ENCODE measurements around the gene GNRH2.
"Not testable (repeated sequence)": the region's sequence is repeated elsewhere in the genome, so short reads cannot be mapped to it uniquely, and the experiment has no call there.

The GNRH2 gene, protein sequence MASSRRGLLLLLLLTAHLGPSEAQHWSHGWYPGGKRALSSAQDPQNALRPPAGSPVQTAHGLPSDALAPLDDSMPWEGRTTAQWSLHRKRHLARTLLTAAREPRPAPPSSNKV

DNA sequence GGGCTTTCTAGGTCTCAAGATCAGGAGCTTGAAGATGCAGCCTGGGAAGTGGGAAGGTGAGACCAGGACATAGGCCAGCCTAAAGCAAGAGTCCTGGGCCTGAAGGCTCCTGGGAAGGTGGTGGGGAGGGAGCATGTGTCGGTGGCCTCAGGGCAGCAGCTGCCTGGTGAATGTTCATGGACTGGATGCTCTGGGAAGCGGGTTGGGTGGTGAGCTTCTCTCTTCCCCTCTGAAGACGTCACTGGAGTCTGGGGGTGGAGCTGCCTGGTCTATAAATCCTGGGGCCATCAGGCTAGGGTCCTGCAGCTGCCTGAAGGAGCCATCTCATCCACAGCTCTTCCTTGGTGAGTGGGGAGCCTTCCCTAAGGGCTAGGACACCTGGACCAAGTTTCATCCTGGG, at the start of gene GNRH2:
GNRH2 (plus strand) TSS at position 301 of the 400 bp plus-strand sequence. CDS start 793 bp downstream, outside the sequence.
- no peak for DNase-seq

DNA sequence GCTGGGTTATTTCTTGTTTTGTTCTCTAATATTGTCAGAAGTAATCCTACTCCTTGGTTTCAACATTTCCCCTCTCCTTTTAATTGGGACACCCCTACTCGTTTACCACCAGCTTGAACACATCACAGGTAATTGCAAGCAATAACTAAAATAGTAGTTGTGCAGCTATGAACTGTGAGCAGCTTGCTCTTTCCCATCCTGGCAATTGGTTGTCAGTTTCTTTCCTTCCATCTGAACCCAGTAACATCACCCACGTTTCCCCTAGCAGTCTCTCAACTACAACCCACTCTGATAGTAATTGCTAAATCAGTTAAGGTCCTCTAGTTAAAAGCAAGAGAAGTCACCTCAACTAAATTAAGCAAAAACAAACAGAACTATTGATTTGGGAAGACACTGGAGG, 47.6 kb upstream of the GNRH2 start:
- DNase-seq, result no peak

DNA sequence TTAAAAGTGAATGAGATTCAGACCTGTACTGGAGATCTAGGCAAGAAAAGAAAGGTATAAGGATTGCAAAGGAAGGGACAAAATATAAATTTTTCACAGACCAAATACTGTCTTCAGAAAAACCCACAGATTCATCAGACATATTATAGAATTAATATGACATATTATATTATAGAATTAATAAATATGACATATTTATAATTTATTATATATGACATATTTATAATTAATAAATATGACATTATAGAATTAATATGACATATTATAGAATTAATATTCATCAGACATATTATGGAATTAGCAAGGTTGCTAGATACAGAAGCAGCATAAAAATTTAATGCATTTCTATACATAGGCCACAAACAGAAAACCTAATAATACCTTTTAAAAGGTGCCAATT, 44.7 kb upstream of the GNRH2 start:
- DNase-seq, result no peak

DNA sequence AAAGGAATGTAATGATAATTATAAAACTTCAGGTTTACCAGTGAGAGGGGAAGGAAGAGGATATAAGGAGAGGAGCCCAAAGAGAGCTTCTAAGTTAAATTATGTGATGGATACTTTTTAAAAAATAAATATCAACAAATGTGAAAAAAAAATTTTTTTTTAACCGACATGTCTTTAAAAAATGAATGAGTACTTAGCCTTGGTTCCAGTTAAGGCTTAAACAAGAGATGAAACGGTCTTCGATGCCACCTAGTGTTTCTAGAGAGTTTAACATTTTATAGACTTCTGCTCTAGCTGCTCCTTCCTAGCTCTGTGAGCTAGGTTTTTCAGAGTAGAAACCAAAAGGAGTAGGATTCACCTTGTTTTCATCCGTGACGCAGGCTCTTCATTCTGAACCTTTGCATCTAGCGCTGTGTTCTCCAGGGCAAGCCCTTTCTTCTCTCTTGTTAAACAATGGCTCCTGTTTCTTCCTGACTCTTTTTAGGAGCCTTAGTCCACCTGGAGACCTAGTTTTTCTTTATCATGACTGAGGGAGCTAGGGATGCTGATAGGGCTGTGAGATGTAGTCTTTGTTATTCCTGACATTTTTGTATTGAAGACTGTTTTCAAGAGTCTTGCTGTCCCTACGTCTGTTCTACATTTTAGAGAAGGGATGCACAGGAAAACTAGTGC, 42.4 kb upstream of the GNRH2 start:
- DNase-seq, result no peak

DNA sequence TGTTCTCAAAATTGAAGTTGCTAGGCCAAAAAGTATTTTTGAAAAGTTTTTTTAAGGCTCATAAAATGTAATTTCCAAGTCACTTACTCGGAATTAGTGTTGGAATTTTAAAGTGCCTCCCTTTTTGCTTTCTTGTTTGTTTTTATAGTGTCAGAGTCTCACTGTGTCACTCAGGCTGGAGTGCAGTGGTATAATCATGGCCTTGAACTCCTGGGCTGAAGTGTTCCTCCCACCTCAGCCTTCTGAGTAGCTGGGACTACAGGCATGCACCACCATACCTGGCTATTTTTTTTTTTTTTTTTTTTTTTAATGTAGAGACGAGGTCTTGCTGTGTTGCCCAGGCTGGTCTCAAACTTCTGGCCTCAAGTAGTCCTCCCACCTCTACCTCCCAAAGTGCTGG, 40.0 kb upstream of the GNRH2 start:
- no peak for DNase-seq

DNA sequence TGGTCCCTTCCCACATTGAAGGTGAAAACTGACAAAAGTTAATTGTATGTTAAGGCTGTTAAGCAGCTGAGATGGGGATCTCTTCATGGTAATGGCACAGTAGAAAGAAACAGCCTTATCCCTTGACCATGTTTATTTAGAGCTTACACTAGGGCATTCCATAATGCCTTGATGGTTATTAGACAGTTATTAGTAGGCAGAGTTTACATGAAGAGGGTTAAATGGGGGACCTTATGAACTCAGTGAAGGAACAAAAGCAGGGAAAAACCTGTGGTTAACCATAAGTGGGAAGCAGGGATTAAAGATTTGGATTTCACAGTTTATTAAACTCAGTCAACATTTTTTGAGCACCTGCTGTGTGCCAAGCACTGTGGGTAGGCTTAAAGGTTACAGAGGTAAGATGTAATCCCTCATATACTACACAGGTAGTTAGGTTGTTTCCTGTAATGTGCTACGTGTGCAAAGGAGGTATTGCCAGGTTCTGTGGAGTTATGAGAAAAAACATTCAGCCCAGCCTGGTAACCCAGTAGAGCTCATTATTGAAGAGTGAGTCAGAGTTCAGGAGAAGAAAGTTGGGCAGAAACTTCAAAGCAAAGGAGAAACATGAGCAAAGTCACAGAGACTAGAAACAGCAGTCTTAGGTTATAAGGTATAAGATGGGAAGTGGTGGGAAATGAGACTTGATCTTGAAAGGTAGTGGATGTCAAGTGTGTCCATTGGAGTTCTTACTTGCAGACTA, 32.3 kb upstream of the GNRH2 start:
- no peak for DNase-seq

DNA sequence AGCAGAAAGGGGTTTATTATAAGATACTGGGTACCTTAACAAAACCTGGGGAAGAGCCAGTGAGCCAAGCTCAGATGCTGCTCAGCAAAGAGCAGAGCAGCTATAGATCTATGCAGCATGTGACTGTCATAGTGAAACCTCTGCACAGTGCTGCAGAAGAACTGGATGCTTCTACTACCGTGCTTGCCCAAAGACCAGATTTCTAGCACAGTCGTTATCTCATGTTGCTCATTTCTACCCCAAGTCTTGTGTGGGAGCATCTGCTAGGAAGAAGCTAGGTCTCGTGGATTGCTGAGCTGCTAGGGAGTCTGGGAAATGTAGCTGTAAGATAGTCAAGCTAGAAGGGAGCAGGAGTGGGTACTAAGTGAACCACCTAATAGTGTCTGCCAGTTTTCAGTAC, 31.7 kb upstream of the GNRH2 start:
- peak; percentile 39 to 54 for DNase-seq

DNA sequence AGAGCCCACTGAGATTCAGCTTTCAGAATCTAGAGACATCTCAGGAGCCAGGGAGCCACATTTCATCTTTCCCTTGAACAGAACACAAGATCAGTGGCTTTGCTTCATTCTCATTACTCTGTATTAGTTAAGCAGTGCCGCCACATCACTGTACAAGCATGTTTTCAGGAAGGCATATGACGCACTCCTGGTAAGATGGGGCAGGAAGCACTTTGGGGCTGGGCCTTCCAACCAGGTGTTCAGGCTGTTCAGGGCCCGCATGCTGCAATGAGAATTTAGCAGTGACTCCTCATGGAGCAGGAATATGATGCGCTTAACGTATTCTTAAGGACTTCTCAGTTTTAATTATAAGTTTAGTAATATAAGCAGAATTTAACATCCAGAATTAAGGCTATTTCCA, 29.7 kb upstream of the GNRH2 start:
- no peak for DNase-seq

DNA sequence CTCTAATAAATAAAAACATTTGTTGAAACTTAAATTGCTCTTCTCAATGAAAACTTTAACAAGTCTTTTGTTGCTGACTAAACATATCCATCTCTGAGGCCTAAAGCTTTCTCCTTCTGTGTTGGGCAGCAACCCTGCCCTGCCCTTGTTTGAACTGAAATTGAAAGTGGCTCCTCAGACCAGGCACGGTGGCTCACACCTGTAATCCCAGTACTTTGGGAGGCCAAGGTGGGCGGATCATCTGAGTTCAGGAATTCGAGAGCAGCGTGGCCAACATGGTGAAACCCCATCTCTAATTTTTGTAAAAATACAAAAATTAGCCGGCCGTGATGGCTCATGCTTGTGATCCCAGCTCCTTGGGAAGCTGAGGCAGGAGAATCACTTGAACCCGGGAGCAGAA, 29.2 kb upstream of the GNRH2 start:
- DNase-seq, result peak; percentile 53 to 64

DNA sequence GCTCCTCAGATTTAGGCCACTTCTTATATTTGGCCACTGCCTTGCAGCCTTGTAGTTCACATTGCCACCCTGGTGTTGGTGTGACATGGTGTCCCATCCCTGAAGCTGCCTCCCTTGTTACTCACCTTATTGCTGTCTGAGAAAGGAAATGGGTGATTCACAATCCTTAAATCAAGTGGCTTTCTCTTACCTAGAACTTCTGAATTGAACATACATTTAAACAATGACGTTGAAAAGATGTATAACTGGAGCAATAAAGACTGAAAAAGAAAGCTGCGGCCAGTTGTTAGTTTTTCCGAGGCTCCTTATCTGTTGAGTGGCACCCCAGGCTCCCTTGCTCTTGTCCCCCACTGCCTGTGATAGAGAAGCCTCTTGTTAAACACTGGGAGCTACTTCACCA, 28.8 kb upstream of the GNRH2 start:
- DNase-seq, result peak; percentile 49 to 64

DNA sequence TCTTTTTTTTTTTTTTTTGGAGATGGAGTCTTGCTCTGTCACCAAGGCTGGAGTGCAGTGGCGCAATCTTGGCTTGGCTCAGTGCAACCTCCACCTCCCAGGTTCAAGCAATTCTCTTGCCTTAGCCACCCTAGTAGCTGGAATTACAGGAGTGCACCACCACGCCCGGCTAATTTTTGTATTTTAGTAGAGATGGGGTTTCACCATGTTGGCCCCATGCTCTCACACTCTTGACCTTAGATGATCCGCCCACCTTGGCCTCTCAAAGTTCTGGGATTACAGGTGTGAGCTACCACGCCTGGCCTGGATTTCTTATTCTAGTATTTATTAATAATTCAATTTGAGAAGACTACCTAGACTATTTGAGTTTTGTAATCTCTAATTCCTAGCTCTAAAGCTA, 28.1 kb upstream of the GNRH2 start:
- DNase-seq, result peak; percentile 36 to 45

DNA sequence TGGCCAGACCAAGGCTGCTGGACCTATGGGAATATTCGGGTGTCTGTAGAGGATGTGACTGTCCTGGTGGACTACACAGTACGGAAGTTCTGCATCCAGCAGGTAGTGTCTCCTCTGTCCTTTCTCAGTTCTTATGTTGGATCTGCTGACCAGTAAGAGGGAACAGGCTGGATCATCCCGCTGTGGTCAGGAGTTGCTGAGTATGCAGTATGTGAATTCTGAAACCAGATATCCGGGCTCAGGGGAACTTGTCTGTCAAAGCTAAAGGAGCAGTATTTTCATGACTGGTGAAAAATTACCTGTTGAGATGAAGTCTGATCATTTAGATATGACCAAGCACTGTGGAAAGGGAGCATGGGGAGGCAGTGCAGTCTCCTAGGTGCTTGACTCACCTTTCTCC, 22.1 kb upstream of the GNRH2 start:
- DNase-seq, result no peak

DNA sequence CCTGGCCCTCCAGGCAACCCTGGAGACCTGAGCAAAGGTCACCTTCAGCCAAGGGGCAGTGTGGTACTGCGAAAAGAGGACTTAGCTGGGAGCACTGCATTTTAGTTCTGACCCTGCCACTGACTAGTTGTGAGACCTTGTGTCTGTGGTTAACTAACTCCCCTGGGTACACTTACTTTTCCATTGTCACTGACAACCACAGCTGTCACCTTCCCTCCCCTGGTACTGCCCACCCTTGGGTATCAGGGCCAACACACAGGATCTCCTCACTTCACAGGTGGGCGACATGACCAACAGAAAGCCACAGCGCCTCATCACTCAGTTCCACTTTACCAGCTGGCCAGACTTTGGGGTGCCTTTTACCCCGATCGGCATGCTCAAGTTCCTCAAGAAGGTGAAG, 21.6 kb upstream of the GNRH2 start:
- DNase-seq, result no peak

DNA sequence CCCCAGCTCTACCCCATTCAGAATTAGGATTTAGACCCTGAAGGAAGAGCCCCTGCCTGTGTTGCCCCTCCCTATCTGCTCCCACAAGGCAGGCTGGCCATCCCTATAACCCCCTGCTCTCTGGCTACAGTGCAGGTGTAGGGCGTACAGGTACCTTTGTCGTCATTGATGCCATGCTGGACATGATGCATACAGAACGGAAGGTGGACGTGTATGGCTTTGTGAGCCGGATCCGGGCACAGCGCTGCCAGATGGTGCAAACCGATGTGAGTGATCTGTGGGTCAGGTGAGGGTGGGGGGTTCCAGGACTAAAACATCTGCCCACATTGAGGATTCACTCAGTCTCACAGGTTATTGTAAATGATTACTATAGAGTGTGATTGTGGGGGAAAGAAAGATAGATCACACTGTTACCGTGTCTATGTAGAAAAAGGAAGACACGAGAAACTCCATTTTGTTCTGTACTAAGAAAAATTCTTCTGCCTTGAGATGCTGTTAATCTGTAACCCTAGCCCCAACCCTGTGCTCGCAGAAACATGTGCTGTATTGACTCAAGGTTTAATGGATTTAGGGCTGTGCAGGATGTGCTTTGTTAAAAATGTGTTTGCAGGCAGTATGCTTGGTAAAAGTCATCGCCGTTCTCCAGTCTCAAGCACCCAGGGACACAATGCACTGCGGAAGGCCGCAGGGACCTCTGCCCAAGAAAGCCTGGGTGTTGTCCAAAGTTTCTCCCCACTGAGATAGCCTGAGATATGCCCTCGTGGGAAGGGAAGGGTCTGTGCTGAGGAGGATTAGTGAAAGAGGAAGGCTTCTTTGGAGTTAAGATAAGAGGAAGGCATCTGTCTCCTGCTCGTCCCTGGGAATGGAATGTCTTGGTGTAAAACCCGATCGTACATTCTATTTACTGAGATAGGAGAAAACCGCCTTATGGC, 20.6 kb upstream of the GNRH2 start:
- not testable (repeated sequence) for DNase-seq

DNA sequence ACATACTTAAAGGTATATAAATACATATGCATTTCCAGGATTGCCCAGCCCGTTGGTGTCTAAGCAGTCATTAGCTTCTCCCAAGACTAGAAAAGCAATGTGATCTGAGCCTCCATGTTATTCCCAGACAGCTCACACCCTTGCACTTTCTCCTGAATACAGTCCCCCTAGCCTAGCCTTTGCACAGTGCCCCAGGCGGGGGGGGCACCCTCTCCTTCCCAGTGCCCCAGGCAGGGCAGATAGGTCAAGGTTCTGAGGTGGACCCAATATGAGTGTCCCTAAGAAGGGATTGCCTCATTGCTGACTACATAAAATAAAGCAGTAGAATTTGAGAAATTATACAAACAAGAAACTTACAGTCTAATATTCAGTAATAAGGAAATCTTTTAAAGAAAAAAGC, 15.4 kb upstream of the GNRH2 start:
- no peak for DNase-seq

DNA sequence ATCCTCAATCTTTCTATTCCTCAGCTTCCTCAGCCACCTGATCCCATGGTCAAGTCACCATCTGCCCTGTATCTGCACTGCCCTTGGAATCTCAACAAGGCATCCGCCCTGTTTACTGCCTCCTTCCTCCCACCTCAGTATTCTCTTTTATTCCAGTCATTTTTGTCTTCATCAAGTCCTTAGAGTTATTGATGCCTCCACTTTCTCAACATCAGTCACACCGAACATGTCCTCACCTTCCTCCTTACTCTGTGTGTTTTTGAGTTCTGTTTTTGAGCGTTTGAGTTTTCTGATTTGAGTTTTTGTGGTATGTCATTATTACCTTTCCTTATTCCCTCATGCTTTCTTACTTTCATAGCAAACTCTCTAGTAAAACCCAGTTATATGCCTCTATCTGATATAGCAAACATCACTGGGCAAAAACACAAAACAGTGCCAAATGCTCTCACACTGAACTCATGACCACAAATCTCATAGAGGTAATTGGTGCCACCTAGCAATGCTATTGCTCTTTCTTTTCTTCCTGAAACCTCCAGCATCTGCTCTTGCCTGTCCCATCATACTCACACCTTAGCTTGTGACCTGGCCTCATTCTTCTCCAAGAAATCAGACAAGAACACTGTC, 11.8 kb upstream of the GNRH2 start:
- no peak for DNase-seq

DNA sequence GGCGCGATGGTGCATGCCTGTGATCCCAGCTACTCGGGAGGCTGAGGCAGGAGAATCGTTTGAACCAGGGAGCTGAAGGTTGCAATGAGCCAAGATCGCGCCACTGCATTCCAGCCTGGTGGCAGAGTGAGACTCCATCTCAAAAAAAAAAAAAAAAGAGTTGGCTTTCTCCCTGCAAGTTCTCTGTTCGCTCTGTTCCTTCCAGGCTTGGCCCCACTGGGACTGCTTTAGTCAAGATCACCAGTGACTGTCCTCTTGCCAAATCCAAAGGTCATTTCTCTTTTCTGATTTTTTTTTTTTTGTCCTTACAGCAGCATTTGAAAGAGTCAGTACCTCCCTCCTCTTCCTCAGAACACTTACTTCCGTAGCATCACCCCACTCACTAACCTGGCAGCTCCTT, 10.8 kb upstream of the GNRH2 start:
- no peak for DNase-seq

DNA sequence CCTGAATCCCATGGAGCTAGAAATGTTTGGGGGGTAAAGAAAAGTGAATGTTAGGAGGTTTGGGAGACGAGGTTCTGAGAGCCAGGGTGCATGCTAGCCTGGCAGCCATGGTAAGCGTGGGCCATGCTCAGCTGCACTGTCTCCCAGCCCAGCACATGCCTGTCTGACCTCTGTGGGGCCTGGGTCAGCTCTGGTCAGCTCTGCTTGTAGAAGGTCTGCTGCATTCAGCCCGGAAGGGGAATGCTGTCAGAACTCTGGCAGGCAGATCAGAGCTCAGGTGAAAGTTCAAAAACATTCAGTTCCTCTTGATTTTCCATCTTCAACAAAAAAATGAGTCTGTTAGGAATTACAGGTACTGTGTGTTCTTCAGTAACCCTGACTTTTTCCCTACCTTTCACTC, 5.8 kb upstream of the GNRH2 start:
- no peak for DNase-seq

DNA sequence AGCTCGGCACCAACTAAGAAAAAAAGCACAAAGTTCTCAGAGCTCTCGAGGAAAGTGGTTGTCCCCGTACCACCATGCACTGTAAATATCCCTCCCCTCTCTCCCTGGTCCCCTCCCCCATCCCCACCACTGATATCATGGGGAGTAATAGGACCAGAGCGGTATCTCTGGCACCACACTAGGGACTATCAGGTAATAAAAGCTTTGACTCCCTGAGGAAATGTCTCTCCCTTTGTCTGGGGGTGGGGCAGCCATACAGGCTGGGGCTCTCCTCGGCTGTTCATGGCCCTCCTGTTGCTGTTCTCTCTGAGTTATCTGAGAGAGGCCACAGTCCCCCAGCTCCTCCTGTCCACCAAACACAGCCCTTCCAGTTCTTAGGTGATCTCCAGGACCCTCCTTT, 5.0 kb upstream of the GNRH2 start:
- no peak for DNase-seq

DNA sequence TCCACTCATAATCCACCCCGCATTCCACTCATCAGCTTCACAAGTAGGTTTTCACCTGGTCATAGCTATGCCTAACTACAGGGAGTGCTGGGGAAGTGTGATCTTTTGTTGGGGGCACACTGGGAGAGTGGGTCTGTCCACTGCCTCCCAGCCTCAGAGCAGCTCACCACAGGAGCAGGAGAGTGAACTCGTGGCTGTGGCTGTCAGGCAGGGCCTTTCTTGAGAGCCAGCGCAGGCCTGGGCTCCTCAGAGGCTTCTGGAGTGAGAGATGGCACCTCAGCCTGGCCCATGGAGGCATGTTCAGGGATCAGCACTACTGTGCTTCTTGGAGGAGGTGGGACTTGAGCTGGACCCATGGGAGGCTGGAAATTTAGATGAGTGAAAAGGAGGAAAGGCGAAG, 4.0 kb upstream of the GNRH2 start:
- DNase-seq, result no peak

DNA sequence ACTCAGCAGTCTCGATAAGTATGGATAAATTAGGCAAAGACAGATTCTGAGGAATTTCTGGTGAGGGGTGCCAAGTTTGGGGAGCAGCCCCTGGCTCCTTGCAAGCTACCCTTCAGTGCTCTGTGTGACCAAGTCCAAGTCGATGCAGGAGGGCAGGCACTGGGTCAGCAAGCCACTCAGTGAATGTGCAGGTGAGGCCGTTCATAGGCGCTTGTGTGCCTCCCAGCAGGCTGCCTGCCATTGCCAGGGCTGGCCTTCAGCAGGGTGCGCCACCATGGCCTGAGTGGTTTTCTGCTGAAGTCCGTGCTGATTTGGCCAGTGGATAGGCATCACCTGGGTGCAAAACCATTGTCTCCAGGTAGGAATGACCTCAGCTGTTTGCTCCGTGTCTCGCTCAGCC, 3.3 kb upstream of the GNRH2 start:
- DNase-seq, result no peak

DNA sequence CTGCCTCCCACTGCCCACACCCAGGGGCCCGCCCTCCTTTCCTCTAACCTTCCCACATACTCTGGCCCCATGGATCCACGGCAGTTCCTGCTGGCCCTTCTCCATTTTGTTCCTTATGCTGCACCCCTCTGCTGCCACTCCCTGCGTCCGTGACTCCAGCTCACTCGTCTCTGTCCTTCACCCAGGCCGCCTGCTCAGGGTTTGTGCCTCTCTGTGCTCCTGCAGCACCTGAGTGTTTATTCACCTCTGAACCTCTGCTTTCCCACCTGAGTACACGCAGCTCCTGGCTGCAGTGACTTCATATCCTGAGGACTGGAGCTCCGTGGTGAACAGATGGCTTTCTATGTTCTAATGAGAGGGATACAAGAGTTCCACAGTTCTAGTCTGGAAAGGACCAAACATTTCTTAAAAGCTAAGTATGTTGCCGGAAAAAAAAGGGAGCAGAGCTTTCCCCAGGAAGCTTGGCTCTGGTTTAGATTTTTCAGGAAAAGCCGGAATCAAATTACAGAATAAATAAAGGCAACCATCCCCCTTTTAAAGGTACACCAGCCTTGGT, 1.5 kb upstream of the GNRH2 start:
- no peak for DNase-seq

DNA sequence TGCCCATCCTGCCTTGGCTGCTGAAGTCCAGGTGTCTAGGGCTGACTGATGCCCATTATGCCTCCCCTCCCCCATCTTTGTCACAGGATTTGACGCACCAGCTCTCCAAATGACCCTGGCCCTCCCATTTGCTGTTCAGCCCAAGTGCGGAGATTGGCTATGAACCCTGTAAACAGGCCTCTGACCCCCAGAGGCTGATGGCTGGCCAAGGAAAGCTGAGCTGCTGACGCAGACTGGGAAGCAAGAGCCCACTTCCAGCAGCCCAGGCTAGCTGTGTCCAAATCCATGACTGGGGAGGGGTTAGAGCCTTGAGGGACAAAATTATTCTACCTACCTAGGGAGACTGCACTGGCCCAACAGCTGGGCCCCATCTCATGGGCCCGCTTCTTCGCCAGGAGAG, 797 bp upstream of the GNRH2 start:
- DNase-seq, result no peak

Measured in activated CD4-positive, alpha-beta T cell treated with anti-CD3 and anti-CD28 coated beads, Interleukin-2, amount 50 U/mL, for 48 hours (primary cell).